Ascending aorta (tissue), 2 donors: ENCODE data around the gene CDK16. TPM values are rescaled to one million over a fixed set of nuclear protein-coding genes. Genes with fewer than 3 reads are reported as not detected.

Experiments used
- DNase-seq, 2 donors: peaks; one replicate each; pipeline ENCODE4 v3.0.0-alpha.2; 2019; ENCODE audit warnings: low spot score in 2 of 2
- H3K27ac ChIP-seq, 2 donors: fragments of 200-600 bp; sonication (generic); one replicate each; pipeline ENCODE4 v1.5.1; 2016 to 2017; ENCODE audit warnings: mild to moderate bottlenecking in 1 of 2
- H3K27me3 ChIP-seq: fragments of 200-600 bp; sonication (generic); one replicate; pipeline ENCODE4 v1.5.1; 2017
- H3K36me3 ChIP-seq, 2 donors: fragments of 200-600 bp; sonication (generic); one replicate each; pipeline ENCODE4 v1.5.1; 2016
- H3K4me1 ChIP-seq, 2 donors: fragments of 200-600 bp; sonication (generic); one replicate each; pipeline ENCODE4 v1.5.1; 2016 to 2017; ENCODE audit warnings: mild to moderate bottlenecking in 1 of 2
- H3K4me3 ChIP-seq, 2 donors: fragments of 200-600 bp; sonication (generic); one replicate each; pipeline ENCODE4 v1.5.1; 2016 to 2017; ENCODE audit warnings: mild to moderate bottlenecking in 1 of 2
- H3K9me3 ChIP-seq, 2 donors: fragments of 200-600 bp; sonication (generic); one replicate each; pipeline ENCODE4 v1.5.1; 2016
- CTCF ChIP-seq, 3 experiments: fragments of 200-600 bp in 2 of 3; fragments of 450-650 bp in 1 of 3; sonication (generic) in 2 of 3; IDR thresholded peaks; one replicate each; pipeline ENCODE4 v1.5.1; 2016 to 2019; ENCODE audit warnings: antibody characterized with exemption in 3 of 3, mild to moderate bottlenecking in 1 of 3, moderate library complexity in 1 of 3
- intact Hi-C: fragments of 100-400 bp; cut with DNase I; formaldehyde crosslinking; loops from one replicate; pipeline ENCODE4 v1.15.1; 2023
- total RNA-seq: library from RNA; depleted of rRNA; stranded (reverse); fragments of >200 nt; gene quantifications from one replicate; pipeline ENCODE4 v1.1.0, GENCODE V29; 2016

Gene CDK16
- total RNA-seq = 87.4 TPM

- peak; percentile 56 to 90 for DNase-seq
- Histone ChIP-seq H3K27me3 (no peaks in the 10 kb centered on the region), H3K4me1 (peaks cover 3 to 14% of the 10 kb centered on the region in 2 donors), H3K4me3 (peak within 1 kb of the TSS; percentile 87 to 92), H3K36me3 (peaks cover 27 to 31% of the 10 kb centered on the region in 2 donors), H3K9me3 (no peaks in the 10 kb centered on the region), H3K27ac (peak within 1 kb of the TSS; percentile 95 to 97)
- intact Hi-C loops = loop anchor here (1.0 to 5.0 kb wide), 2 partner anchors 15 to 144 kb away; partner anchors contain the start of gene USP11
- no peak for TF ChIP-seq CTCF (IDR thresholded peaks at IDR 0.05)
Observed at GRCh38 chrX:47218280-47218919, at the start of gene CDK16. Gene CDK16 (plus strand): TSS chrX:47218681. CDS start chrX:47223558, 4,877 bp downstream.

GRCh38 chrX:47169273-47169672 is 49.2 kb upstream of the CDK16 start:
- Histone ChIP-seq H3K27ac (no peak overlapping the region), H3K4me1 (no peaks in the 10 kb centered on the region), H3K4me3 (no peak overlapping the region), H3K27me3 (no peaks in the 10 kb centered on the region), H3K36me3 (peaks cover 25 to 40% of the 10 kb centered on the region in 2 donors), H3K9me3 (no peaks in the 10 kb centered on the region)
- no peak for DNase-seq
- intact Hi-C loops = no loop called here
- TF ChIP-seq CTCF (IDR thresholded peaks at IDR 0.05) = no peak

GRCh38 chrX:47169726-47170515 is 48.6 kb upstream of the CDK16 start:
- Histone ChIP-seq H3K4me3 (no peak overlapping the region), H3K27me3 (no peaks in the 10 kb centered on the region), H3K4me1 (no peaks in the 10 kb centered on the region), H3K9me3 (no peaks in the 10 kb centered on the region), H3K27ac (no peak overlapping the region), H3K36me3 (peaks cover 25 to 45% of the 10 kb centered on the region in 2 donors)
- TF ChIP-seq CTCF (IDR thresholded peaks at IDR 0.05) = no peak
- intact Hi-C loops = no loop called here
- peak in 1 of 2 donors; percentile 59 for DNase-seq

GRCh38 chrX:47170861-47171692 is 47.4 kb upstream of the CDK16 start:
- H3K4me3 ChIP-seq = no peak overlapping the region
- no peak overlapping the region for H3K27ac ChIP-seq
- TF ChIP-seq CTCF (IDR thresholded peaks at IDR 0.05) = no peak
- H3K36me3 ChIP-seq = peaks cover 35 to 57% of the 10 kb centered on the region in 2 donors
- H3K4me1 ChIP-seq = no peaks in the 10 kb centered on the region
- no peaks in the 10 kb centered on the region for H3K9me3 ChIP-seq
- H3K27me3 ChIP-seq = no peaks in the 10 kb centered on the region
- intact Hi-C loops = no loop called here
- DNase-seq = peak in 1 of 2 donors; percentile 61

- peak in 1 of 2 donors; percentile 46 for DNase-seq
- Histone ChIP-seq H3K27me3 (no peaks in the 10 kb centered on the region), H3K4me3 (no peak overlapping the region), H3K36me3 (peaks cover 40 to 66% of the 10 kb centered on the region in 2 donors), H3K27ac (no peak overlapping the region), H3K9me3 (no peaks in the 10 kb centered on the region), H3K4me1 (no peaks in the 10 kb centered on the region)
- intact Hi-C loops = no loop called here
- TF ChIP-seq CTCF (IDR thresholded peaks at IDR 0.05) = no peak
Observed at GRCh38 chrX:47171996-47172395, 46.5 kb upstream of the CDK16 start.
